Stimulated activated CD4-positive, alpha-beta T cell treated with anti-CD3 and anti-CD28 coated beads, Interleukin-1b, Interleukin-23, amount 100 ng/mL, for 24 hours (primary cell): ENCODE results near the gene SMAD5.

Experiments used
- DNase-seq, 4 experiments: peaks; one replicate each; pipeline ENCODE4 v3.0.0-alpha.2; 2020; ENCODE audit warnings: low read depth in 4 of 4, low spot score in 1 of 4

The SMAD5 gene

DNA sequence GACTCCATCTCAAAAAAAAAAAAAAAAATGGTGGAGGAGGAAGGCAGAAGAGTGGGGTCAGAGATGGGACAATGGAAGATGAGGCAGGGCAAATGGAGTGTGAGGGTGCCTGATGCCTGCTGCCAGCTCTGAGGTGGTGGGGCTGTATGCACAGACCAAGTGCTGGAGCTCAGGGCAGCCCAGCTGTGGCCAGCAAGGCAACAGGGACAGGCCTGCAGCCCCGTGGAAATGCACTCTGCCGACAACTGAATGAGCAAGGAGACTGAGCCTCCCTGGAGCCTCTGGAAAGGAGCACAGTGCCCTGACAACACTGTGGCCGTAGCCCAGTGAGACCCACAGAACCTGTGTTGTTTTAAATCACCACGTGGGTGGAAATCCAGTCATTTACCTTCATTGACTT lies 83.2 kb downstream of the SMAD5 start:
- no peak for DNase-seq

DNA sequence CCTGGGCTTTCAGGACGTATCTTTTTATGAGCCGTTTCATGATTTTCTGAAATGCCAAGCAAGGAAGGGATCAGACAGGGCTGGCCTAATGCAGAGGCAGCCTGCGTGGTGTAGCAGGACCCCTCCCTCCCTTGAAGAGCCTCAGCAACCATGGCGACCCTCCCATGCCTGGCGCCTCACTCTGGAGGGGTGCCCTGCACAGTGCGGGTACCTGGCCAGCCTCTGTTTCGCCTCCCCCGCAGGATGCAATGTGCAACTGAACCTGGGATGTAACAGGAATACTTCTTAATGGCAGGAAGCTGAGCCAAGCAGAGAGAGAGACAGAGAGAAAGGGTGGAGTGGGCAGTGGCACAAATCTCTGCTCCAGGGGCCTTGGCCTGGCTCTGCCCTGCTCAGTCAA lies 83.6 kb downstream of the SMAD5 start:
- DNase-seq = no peak

DNA sequence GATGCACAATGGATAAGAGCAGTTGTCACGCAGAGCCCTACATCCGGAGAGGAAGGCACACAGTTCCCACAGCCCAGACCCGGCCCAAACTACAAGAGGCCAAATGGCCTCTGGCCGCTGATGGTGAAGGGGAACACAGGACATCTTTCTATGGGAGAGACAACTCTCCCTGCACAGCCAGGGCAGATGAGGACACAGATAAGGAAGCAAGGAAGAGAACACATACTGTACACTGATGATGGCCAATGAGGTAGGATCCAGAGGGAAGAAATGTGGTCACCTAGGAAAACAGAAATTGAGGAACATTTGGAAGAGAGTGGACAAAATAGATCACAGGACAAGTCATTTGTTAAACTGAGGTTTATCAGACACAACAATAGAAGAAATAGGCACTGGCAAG lies 88.7 kb downstream of the SMAD5 start:
- no peak for DNase-seq

DNA sequence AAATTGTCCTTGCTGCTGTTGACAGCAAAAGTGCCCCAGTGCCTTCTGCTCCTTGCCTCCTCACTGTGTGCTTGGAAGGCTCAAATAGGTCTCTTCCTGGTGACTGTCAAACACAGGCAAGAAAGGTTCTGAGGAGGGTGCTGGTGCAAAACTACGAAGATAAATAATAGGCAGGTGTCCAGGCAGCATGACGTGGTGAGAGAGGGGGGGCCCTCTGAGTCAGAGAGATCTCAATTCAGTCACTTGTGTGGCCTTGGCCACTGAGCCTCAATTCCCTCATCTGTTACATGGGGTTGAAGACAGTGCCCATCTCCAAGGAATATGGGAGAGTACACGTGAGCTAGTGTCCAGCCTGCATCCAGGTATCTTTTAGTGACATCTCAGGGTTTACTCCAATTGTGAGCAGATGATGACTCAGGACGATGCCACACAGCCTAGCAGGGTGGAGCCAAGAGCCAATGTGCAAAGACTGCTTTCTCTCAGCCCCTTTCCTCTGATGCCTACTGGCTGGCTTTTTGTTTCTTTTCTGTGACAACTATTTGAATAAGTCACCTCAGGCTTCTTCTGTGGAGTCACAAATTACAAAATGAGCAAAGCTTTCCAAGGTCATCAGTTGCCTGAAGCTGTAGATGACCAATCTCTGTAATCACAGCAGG lies 90.1 kb downstream of the SMAD5 start:
- DNase-seq = no peak

DNA sequence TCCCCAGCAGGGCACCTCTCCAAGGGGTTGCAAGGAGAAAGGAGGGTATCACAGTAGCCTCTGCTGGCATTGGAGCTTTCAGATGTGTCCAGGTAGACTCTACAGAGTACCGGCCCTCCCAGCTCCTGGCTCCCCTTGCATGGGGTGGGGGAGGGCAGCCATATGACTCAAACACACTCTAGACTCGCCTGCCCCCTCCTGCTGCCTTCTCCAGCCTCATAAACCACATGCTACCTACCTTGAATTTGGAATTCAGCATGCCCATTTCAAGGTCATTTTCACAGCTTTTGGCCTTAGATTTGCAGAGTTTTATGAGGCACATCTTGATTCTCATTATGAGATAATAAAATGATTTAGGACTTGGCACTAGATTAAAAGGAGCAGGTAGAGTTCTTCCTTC lies 93.2 kb downstream of the SMAD5 start:
- DNase-seq = no peak

DNA sequence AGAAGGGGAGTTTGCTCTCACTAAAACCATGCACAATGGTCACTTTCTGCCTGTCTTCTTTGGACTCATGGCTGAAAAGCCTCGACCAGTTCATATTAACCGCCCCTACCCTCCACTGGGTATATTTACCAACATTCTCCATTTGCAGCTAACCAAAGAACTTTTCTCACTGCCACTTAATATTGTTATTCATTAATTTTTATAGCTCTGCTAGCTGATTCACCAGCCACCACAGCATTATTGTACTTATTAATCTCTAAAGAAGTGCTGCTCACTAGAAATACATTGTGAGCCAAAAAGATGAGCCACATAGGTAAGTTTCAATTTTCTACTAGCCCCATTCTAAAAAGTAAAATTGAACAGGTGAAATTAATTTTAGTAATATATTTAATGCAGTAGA lies 93.8 kb downstream of the SMAD5 start:
- DNase-seq = no peak

DNA sequence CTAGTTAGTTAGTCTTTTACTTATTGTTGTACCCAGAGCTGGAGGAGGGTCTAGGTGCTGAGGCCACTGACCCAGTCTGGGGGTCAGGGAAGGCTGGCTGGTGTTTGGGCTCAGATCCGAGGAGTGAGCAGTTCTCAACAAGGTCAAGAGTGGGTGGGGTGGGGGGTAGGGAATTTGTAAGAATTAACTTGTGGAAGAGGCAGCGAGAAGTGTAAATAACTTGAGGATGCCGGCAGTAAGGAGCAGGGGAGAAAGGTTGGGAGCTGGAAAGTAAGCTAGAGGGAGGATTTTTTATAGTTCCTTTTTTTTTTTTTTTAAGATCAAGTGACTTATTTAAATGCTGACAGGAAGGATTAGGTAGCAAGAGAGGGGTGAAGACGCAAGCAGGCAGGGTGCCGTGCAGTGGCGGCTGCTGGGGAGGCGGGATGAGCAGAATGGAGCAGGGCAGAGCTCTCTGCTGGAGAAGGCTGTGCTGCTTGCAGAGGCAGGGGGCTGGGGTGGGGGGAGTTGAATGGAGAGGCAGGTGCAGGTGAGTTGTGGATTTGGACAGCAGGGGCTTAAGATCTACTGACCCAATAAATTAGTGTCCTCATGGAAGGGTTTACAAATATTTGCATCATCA lies 95.6 kb downstream of the SMAD5 start:
- no peak for DNase-seq

DNA sequence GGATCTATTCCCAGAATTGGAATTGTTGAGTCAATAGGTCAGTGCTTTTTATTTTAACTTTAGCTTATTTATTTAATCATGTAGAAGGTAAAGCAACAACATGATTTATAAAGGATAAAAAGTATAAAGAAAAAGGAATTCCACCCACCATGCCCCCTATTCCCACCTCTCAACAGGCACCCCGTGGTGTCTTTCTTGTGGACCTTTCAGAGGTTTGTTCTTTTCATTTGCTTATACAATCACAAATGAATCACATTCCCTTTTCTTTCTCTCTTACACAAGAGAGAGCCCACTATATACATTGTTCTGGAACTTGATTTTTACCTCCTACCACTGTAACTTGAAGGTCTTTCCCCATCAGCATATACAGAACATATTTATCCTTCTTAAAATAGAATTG lies 97.5 kb downstream of the SMAD5 start:
- DNase-seq = no peak

DNA sequence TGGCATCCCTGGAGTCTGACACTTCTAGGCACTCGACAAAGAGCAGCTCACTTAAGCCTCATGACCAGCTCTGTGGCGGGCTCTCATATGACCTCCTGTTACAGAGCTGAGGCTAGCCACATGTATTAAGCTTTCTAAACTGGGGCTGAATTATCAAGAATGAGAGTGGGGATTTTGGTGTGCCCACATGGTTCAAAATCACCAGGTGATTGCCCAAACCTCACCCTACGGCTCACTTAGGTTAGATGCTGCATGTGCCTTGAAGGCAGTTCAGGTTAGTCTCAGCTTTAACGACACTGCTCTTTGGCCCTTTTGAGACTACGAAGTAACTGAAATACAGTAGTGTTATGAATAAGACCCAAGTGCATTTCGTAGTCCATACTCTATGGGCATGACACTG lies 99.7 kb downstream of the SMAD5 start:
- DNase-seq = no peak
